ENCODE data around the gene SAMD10.
"Not testable (repeated sequence)": the region's sequence is repeated elsewhere in the genome, so short reads cannot be mapped to it uniquely, and the experiment has no call there.

SAMD10 gene

DNA sequence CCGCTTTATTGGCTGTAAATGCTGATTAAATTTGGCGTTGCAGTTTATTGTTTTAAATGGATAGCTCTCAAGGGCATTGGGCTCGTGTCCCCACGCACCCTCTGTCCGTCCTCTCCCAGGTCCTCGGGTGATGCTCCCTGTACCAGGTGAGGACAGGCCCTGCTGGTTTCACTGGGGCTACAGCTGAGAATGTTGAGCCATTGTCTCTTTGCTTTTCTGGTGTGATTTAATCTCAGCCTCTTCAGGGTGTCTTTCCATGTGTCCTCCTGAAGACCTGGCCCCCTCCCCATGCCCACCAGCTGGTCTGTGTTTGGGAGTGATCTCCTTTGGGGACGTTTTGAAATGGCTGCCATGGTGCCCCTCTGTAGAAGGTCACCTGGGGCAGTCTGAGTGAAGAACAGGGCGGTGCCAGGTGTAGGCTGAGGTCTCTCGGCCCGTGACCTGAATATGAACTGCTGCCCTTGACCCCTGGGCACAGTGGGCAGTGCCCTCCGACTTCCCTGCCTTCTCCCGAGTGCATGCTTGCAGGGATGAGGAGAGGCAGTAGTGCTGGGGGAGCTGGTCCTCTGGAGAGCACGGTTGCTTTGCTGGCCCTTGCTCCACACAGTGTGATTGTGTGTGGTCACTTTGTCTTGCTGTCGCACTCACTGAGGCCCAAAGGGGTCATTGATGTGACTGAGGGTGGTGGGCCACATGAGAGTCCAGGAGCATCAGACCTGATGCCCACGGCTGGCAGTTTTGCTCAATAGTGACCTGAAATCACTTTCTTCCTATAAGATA is 44.1 kb upstream of the SAMD10 start:
- POLR2A ChIA-PET, result no interaction called here
- TF ChIP-seq, protein P1, sequence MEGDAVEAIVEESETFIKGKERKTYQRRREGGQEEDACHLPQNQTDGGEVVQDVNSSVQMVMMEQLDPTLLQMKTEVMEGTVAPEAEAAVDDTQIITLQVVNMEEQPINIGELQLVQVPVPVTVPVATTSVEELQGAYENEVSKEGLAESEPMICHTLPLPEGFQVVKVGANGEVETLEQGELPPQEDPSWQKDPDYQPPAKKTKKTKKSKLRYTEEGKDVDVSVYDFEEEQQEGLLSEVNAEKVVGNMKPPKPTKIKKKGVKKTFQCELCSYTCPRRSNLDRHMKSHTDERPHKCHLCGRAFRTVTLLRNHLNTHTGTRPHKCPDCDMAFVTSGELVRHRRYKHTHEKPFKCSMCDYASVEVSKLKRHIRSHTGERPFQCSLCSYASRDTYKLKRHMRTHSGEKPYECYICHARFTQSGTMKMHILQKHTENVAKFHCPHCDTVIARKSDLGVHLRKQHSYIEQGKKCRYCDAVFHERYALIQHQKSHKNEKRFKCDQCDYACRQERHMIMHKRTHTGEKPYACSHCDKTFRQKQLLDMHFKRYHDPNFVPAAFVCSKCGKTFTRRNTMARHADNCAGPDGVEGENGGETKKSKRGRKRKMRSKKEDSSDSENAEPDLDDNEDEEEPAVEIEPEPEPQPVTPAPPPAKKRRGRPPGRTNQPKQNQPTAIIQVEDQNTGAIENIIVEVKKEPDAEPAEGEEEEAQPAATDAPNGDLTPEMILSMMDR (IDR thresholded peaks at IDR 0.05; ENCODE audit: insufficient read depth, low read length, missing control alignments), result no peak
- H3K4me3 ChIP-seq (ENCODE audit: low read depth, low read length), result no peak overlapping the region
- DNase-seq (ENCODE audit: low read depth, low spot score), result no peak
- CTCF ChIA-PET, result interaction anchor here (1.6 kb wide), 1 partner anchor 16 kb away, joined by 10 read pairs; no protein-coding TSS in a partner anchor

DNA sequence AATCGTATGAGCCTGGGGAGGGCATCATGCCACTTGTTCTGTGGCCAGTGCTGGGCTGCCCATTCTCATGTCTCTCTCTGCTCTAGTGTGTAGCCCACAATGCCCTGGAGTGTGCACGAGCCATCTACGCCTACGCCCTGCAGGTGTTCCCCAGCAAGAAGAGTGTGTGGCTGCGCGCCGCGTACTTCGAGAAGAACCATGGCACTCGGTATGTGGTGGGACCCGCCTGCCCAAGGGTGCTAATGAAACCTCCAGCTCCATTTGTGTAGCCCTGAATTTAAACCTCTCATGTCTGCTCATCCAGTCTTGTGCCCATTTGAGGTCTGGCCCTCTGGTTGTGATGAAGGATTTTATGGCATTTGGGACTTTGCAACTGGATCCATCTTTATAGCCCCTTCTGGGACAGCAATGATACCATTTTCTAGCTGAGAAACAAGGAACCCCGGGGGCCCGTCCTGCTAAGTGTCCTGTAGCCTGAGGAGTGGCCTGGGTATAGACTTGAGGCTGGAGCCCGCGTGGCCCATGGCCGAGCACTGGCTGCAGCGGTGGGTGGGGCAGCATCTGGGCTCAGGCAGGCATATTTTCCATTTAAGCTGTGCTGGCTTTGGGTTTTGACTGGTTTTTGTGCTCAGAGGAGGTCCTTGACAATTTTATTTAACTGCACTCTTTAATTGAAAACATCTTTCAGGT is 43.4 kb upstream of the SAMD10 start:
- H3K4me3 ChIP-seq (ENCODE audit: low read depth, low read length), result no peak overlapping the region
- TF ChIP-seq, protein P1 (IDR thresholded peaks at IDR 0.05; ENCODE audit: insufficient read depth, low read length, missing control alignments), result no peak
- CTCF ChIA-PET, result interaction anchor here (1.6 kb wide), 1 partner anchor 16 kb away, joined by 10 read pairs; no protein-coding TSS in a partner anchor
- POLR2A ChIA-PET, result no interaction called here
- no peak for DNase-seq (ENCODE audit: low read depth, low spot score)

DNA sequence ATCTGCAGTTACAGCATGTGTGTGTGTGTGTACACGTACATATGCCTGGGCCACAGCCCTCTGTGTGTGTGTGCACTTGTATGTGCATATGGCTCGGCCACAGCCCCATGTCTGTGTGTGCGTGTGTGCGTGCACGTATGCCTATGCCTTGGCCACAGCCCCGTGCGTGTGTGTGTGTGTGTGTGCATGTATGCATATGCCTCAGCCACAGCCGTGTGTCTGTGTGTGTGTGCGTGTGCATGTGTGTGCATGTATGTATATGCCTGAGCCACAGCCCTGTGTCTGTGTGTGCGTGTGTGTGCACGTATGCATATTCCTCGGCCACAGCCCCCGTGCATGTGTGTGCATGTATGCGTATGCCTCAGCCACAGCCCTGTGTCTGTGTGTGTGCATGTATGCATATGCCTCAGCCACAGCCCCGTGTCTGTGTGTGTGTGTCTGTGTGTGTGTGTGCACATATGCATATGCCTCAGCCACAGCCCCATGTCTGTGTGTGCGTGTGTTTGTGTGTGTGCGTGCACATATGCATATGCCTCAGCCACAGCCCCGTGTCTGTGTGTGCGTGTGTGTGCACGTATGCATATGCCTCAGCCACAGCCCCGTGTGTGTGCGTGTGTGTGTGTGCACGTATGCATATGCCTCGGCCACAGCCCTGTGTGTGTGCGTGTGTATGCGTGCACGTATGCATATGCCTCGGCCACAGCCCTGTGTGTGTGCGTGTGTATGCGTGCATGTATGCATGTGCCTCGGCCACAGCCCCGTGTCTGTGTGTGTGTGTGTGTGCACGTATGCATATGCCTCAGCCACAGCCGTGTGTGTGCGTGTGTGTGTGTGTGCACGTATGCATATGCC is 41.9 kb upstream of the SAMD10 start:
- H3K4me3 ChIP-seq (ENCODE audit: low read depth, low read length), result no peak overlapping the region
- no peak for DNase-seq (ENCODE audit: low read depth, low spot score)
- CTCF ChIA-PET, result no interaction called here
- TF ChIP-seq, protein P1 (IDR thresholded peaks at IDR 0.05; ENCODE audit: insufficient read depth, low read length, missing control alignments), result no peak
- POLR2A ChIA-PET, result no interaction called here

DNA sequence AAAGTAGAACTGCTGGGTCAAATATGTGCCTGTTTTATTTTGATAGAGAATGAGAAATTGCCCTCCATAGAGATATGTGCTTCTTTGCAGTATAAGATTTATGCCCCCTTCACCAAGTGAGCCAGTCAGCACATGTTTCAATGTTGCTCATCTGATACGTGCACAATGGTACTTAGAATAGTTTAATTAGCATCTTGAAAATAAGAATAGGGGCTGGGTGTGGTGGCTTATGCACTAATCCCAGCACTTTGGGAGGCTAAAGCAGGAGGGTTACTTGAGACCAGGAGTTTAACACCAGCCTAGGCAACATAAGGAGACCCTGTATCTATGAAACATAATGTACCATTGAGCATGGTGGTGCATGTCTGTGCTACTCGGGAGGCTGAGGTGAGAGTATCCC is 36.2 kb upstream of the SAMD10 start:
- POLR2A ChIA-PET, result no interaction called here
- TF ChIP-seq, protein P1 (IDR thresholded peaks at IDR 0.05; ENCODE audit: insufficient read depth, low read length, missing control alignments), result no peak
- CTCF ChIA-PET, result no interaction called here
- DNase-seq (ENCODE audit: low read depth, low spot score), result no peak
- no peak overlapping the region for H3K4me3 ChIP-seq (ENCODE audit: low read depth, low read length)

DNA sequence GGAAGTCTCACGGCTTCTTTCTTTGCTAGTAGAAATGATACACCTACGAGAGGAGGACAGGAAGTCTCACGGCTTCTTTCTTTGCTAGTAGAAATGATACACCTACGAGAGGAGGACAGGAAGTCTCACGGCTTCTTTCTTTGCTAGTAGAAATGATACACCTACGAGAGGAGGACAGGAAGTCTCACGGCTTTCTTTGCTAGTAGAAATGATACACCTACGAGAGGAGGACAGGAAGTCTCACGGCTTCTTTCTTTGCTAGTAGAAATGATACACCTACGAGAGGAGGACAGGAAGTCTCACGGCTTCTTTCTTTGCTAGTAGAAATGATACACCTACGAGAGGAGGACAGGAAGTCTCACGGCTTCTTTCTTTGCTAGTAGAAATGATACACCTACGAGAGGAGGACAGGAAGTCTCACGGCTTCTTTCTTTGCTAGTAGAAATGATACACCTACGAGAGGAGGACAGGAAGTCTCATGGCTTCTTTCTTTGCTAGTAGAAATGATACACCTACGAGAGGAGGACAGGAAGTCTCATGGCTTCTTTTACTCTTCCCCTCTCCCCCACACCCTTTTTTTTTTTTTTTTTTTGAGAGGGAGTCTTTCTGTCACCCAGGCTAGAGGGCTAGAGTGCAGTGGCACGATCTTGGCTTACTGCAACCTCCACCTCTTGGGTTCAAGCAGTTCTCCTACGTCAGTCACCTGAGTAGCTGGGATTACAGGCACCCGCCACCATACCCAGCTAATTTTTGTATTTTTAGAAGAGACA is 33.1 kb upstream of the SAMD10 start:
- DNase-seq (ENCODE audit: low read depth, low spot score); CTCF ChIA-PET; POLR2A ChIA-PET; H3K4me3 ChIP-seq (ENCODE audit: low read depth, low read length): not testable (repeated sequence)

DNA sequence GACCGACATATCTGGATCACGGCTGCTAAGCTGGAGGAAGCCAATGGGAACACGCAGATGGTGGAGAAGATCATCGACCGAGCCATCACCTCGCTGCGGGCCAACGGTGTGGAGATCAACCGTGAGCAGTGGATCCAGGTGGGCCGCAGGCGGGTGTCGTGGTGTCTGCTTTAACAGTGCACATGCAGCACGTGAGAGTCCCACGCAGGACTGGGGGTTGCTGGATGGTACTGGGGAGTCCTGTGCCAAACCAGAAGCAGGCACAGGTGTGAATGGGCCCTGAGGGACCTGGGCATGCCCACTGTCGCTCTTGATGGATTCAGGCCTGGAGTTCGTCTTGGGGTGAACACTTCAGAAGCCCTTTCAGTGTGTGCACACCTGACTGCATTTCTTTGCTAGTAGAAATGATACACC is 31.9 kb upstream of the SAMD10 start:
- no peak overlapping the region for H3K4me3 ChIP-seq (ENCODE audit: low read depth, low read length)
- TF ChIP-seq, protein P1 (IDR thresholded peaks at IDR 0.05; ENCODE audit: insufficient read depth, low read length, missing control alignments), result no peak
- DNase-seq (ENCODE audit: low read depth, low spot score), result no peak
- POLR2A ChIA-PET, result no interaction called here
- CTCF ChIA-PET, result no interaction called here
